Hematopoietic multipotent progenitor cell treated with erythropoietin and hydrocortisone succinate and interleukin-3 and kit ligand, for 8 days (in vitro differentiated cells): ENCODE results near the gene SNCG.
"Not testable (repeated sequence)": the region's sequence is repeated elsewhere in the genome, so short reads cannot be mapped to it uniquely, and the experiment has no call there.

Source experiments
- DNase-seq: peaks from one replicate; pipeline ENCODE4 v3.0.0-alpha.2; 2015

The SNCG gene

DNA sequence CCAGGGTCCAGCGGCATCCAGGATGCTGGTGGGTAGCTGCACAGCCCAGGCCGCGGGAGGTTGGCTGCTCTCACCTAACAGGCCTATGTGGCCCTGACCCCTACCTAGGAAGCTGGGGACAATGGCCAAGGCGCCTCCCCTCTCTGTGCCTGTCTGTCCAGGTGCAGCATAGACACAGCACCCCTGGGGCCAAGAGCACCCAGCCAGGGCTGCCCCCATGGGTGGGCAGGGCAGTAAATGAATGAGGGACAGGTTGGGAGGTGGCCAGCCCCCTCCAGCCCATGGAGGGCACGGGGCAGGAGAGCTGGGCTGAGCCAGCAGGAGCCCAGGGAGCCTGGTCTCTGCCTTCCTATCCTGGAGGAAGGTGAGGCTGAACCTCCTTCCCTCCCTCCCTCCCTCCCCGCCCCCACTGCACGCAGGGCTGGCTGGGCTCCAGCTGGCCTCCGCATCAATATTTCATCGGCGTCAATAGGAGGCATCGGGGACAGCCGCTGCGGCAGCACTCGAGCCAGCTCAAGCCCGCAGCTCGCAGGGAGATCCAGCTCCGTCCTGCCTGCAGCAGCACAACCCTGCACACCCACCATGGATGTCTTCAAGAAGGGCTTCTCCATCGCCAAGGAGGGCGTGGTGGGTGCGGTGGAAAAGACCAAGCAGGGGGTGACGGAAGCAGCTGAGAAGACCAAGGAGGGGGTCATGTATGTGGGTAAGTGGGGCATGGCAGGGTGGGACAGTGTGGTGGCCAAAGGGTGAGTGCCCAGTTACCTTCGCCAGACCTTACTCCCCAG is at the start of gene SNCG:
TSS of gene SNCG (plus strand) at position 484 of the 785 bp plus-strand sequence. CDS start at position 583, 99 bp downstream.
- DNase-seq = no peak

GRCh38 chr10:86914734-86915133 is 43.7 kb upstream of the SNCG start:
- no peak for DNase-seq

DNA sequence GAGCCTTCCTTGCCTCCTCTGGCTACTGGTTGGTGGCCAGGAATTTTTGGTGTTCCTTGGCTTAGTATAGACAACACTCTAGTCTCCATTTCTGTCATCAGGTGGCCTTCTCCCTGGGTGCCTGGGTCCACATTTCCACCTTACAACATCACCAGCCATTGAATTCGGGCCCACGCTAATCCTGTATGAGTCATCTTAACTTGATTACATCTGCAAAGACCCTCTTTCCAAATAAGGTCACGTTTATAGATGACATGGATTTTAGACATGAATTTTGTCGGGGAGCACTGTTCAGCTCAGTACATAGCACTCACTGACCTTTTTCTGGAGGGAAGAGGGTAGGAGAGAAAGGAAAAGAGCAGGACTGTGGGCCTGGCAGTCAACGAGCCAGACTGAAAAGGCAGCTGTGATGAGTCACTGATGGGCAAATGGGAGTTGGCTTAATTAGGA is 40.4 kb upstream of the SNCG start:
- no peak for DNase-seq

DNA sequence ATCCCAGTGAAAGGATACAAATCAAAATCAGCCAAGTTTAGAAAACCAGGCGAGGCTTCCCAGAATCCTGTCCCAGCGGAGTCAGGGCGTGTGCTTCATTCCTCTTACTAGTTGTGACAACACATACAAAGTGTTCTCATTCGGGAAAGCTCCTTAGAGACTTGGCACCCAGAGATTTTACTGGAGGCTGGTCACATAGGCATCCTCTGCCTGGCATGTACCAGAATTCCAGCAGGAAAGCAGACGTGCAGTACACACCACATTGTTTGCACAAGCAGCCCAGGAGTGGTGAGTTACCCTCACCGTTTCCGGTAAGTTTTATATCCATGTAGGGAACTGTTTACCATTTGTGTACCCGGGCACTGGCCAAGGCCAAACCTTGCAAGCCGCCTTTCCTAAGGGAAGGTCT is 35.8 kb upstream of the SNCG start:
- DNase-seq = no peak

GRCh38 chr10:86929468-86930380 is 28.7 kb upstream of the SNCG start:
- DNase-seq = no peak

DNA sequence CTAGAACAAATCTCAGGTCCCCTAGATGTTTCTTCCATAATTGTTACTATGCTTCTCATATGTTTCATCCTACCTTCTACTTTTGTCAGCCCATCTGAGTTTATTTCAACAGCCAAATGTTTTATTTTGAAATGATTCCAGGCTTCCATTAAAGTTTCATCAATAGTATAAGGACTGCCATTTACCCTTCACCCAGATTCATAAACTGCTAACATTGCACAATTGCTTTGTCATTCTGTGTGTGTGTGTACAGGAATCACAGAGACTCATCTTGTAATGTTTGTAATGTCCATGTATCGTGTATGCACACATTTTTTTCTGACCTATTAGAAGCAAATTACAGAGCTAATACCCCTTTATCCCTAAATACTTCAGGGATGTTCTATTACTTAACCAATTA is 26.5 kb upstream of the SNCG start:
- DNase-seq = no peak

DNA sequence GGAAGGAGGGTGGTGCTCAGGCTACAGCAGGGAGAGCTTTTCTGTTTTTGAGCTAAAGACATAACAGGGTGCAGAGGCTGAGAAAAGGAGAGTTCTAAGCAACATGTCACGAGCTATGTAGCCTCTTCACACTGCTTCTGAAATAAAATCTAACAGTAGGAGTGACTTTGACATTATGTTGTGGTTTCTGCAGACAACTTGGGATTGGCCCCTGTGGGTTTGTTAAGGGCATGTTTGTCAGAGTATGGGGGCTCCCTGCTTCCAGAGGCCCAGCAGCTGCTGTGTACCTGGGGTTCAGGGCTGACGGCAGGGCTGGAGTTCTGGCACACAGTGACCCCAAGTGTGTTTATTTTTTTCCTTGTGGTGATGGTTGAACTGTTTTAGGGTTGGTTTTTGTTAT is 25.7 kb upstream of the SNCG start:
- DNase-seq = no peak

- DNase-seq = not testable (repeated sequence)
Observed at GRCh38 chr10:86934162-86934711, 24.2 kb upstream of the SNCG start.

DNA sequence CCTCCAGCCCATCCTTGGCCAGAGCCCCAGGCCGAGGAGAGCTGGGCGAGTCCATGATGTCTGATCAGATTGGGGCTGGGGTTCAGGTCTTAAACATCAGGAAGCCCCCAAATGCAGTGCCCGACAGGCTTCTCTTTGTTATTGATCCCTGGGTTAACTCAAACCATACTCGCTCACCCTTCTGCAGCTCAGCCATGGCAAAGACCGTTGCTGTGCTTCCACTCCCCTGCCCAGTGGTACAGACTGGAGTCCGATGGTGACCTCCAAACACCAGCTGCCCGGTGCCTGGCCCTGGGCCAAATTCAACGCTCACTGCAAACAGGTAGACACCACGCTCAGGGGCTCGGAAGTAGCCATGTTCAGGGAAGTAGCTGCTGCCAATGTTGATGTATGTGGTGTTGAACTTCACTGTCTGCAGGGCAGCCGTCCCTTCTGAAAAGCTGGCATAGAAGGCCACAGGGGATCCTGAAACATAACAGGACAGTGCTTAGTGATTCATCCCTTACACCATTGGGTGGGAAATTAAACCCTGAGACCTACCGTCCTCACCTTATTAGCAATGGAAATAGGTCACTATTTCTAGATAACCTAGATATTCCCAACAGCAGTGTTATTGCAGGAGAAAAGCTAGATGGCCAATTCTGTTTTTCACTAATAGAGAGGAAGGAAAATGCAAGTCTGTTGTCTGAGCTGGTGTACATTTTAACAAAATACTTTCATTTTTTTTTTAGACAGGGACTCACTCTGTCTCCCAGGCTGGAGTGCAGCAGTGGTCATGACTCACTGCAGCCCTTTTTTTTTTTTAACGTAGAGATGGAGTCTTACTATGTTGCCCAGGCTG is 21.5 kb upstream of the SNCG start:
- no peak for DNase-seq

- DNase-seq = no peak
Observed at GRCh38 chr10:86937502-86938154, 20.8 kb upstream of the SNCG start.

DNA sequence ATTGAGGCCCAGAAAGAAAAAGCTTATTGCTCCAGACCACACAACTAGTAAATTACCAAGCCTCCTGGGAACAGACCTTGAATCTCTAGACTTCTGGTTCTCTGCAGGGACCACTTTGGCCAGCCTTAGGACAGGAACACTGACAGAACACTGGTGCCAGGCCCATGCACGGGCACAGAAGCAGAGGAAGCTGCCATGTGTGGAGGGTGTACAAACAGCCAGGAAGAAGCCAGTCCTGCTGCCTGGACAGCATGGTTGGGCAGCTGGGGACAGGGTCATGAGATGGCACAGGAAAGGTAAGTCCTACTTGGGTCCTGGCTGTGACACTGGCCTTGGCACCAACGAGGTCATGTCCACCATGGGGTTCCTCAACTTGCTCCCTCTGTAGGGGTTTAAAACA is 20.1 kb upstream of the SNCG start:
- DNase-seq = no peak

- not testable (repeated sequence) for DNase-seq
Observed at GRCh38 chr10:86940076-86940475, 18.3 kb upstream of the SNCG start.

GRCh38 chr10:86940677-86941076 is 17.7 kb upstream of the SNCG start:
- DNase-seq = no peak

DNA sequence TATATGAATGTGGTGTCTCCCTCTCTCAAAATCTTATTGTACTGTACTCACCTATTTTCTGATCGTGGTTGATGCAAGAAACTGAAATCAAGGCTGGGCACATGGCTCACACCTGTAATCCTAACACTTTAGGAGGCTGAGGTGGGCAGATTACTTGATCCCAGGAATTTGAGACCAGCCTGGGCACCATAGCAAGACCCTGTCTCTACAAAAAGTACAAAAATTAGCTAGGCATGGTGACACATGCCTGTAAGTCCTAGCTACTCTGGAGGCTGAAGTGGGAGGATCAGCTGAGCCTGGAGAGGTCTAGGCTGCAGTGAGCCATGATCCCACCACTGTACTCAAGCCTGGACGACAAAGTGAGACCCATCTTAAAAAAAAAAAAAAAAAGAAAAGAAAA is 17.0 kb upstream of the SNCG start:
- DNase-seq = no peak

DNA sequence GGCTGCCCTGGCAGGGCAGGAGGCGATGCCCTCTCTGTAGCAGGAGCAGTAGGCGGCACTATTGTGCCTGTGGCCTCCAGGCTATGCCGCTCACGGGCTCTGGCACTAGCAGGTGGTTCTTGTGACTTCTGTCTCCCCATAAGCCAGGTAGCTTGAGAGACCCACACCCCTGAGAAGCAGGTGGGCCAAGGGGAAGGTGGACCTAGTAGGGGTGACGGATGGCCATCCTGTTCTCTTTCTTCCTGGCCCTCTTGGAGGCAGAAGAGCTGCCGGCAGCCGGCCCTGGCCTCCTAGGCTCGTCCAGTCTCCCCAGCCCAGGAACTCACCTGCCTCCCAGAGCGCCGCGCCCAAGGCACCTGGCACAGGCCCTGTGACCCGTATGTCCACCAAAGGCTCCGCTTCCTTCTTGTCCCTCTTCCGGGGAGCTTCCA is 16.4 kb upstream of the SNCG start:
- no peak for DNase-seq

DNA sequence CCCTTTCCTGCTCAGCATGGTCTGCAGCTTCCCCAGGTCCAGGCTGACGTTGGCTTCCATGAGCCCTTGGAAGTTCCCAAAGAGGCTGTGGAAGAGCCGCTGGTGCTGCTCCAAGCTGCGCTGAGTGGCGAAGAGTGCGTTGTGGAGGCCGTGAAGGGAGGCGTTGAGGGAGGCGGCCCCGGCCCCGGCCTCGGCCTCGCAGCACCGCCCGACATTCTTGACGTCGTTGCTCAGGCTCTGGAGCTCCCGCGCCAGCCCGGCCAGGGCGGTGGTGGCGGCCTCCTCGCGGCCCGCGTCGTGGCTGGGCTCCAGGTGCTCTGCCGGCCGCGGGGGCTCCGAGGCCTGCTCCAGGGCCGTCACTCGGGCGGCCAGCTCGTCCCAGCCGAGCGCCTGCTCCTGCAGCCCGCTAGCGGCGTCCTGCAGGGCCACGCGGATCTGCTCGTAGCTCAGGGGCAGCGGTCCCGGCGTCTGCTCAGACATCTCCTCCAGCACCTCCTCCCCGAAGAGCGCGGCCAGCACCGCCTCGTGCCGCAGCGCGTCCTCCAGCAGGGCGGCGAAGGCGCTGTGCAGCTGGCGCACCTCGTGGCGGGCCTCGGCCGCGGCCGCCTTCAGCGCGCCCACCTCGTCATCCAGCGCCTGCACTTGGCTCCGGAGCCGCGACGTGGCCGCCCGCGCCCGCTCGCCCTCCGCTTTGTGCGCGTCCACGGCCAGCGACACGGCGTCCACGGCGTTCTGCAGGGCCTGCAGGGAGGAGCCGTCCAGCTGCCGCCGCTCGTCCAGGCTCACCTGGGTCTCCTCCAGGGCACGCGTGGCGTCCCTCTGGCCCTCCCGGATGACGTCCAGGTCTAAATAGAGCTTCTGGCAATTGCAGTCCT is 15.7 kb upstream of the SNCG start:
- no peak for DNase-seq

GRCh38 chr10:86943316-86944030 is 14.9 kb upstream of the SNCG start:
- no peak for DNase-seq

GRCh38 chr10:86944031-86944419 is 14.4 kb upstream of the SNCG start:
- no peak for DNase-seq

DNA sequence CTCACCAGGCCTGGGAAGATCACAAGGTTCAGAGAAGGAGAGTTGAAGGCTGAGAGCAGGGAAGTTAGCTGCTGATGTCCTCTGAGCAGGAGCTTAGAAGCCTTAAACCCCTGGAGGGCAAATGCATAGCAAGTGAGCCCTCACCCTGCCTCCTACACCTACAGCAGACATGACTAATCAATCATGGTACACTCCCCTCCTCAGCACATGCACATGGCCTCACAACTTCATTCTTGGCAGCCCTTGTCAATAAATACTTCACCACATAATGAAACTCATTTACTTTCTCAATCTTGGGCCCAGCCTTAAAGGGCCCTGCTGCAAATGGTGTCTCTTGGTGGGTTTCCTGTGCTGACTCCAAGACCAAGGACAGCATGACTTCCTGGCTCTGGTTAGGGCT is 13.9 kb upstream of the SNCG start:
- DNase-seq = no peak

- DNase-seq = no peak
Observed at GRCh38 chr10:86944907-86945306, 13.5 kb upstream of the SNCG start.
